ENCODE measurements around the gene LILRB3.
"Not testable (repeated sequence)": the region's sequence is repeated elsewhere in the genome, so short reads cannot be mapped to it uniquely, and the experiment has no call there.

Gene LILRB3

GRCh38 chr19:54189145-54189734 is 33.6 kb downstream of the LILRB3 start, which contains the start of gene MBOAT7:
Gene MBOAT7 (minus strand): TSS chr19:54189580. CDS start chr19:54188508, 1,072 bp downstream.
- DNase-seq = peak; percentile 88

- no peak for DNase-seq
Measured at GRCh38 chr19:54188215-54188871, 34.5 kb downstream of the LILRB3 start.

- no peak for DNase-seq
Measured at GRCh38 chr19:54186934-54187381, 35.8 kb downstream of the LILRB3 start.

- no peak for DNase-seq
Measured at GRCh38 chr19:54186351-54186750, 36.5 kb downstream of the LILRB3 start.

- no peak for DNase-seq
Measured at GRCh38 chr19:54183431-54183830, 39.4 kb downstream of the LILRB3 start.

GRCh38 chr19:54181894-54182293 is 40.9 kb downstream of the LILRB3 start:
- not testable (repeated sequence) for DNase-seq

- DNase-seq = no peak
Measured at GRCh38 chr19:54180691-54181091, 42.1 kb downstream of the LILRB3 start.

- DNase-seq = peak; percentile 96
Measured at GRCh38 chr19:54179921-54180461, 42.8 kb downstream of the LILRB3 start.

GRCh38 chr19:54179262-54179852 is 43.5 kb downstream of the LILRB3 start:
- no peak for DNase-seq

GRCh38 chr19:54178581-54179261 is 44.1 kb downstream of the LILRB3 start:
- peak; percentile 51 for DNase-seq

- DNase-seq = no peak
Measured at GRCh38 chr19:54173951-54174834, 48.6 kb downstream of the LILRB3 start.

GRCh38 chr19:54173359-54173699 is 49.5 kb downstream of the LILRB3 start:
- DNase-seq = no peak

GRCh38 chr19:54172471-54173358 is 50.1 kb downstream of the LILRB3 start, which contains the start of gene TMC4:
Gene TMC4 (minus strand): TSS chr19:54173160. CDS start chr19:54173117, 43 bp downstream.
- peak; percentile 89 for DNase-seq

- DNase-seq = not testable (repeated sequence)
Measured at GRCh38 chr19:54171736-54172431, 50.9 kb downstream of the LILRB3 start.

GRCh38 chr19:54169149-54169740 is 53.6 kb downstream of the LILRB3 start:
- DNase-seq = no peak

GRCh38 chr19:54168174-54168917 is 54.5 kb downstream of the LILRB3 start:
- peak; percentile 75 for DNase-seq

Data from COR-L47 (cell line).